Measurements from ENCODE around the gene UBAC2.

UBAC2 gene

DNA sequence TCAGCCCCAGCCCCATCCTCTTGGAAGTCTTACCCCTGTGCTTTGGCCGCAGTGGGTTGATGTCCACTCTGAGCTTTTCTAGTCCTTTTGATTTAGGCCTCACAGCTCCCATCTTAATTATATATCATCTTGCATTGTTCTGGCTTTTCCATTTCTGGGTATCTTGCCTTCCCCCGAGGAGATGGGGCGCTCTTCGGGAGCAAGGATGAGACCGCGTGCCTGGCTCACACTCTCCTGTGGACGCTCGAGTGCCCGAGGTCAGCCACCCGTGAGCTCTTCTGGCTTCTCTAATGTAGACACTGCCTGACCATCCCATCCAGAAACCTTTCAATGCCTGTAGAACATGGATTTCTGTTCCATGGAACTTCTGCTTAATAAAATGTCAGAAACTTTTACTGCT lies 160.0 kb downstream of the UBAC2 start:
- no peak for DNase-seq (ENCODE audit: low read depth, low spot score)
- ChIA-PET CTCF (interaction anchor here (0.8 to 2.8 kb wide), 4 partner anchors 29 to 93 kb away, joined by 3 to 9 read pairs (median 4); no protein-coding TSS in a partner anchor), POLR2A (no interaction called here)
- TF ChIP-seq, protein P1, sequence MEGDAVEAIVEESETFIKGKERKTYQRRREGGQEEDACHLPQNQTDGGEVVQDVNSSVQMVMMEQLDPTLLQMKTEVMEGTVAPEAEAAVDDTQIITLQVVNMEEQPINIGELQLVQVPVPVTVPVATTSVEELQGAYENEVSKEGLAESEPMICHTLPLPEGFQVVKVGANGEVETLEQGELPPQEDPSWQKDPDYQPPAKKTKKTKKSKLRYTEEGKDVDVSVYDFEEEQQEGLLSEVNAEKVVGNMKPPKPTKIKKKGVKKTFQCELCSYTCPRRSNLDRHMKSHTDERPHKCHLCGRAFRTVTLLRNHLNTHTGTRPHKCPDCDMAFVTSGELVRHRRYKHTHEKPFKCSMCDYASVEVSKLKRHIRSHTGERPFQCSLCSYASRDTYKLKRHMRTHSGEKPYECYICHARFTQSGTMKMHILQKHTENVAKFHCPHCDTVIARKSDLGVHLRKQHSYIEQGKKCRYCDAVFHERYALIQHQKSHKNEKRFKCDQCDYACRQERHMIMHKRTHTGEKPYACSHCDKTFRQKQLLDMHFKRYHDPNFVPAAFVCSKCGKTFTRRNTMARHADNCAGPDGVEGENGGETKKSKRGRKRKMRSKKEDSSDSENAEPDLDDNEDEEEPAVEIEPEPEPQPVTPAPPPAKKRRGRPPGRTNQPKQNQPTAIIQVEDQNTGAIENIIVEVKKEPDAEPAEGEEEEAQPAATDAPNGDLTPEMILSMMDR (IDR thresholded peaks at IDR 0.05; ENCODE audit: insufficient read depth, low read length, missing control alignments): no peak
- H3K4me3 ChIP-seq (ENCODE audit: low read depth, low read length): no peak overlapping the region

DNA sequence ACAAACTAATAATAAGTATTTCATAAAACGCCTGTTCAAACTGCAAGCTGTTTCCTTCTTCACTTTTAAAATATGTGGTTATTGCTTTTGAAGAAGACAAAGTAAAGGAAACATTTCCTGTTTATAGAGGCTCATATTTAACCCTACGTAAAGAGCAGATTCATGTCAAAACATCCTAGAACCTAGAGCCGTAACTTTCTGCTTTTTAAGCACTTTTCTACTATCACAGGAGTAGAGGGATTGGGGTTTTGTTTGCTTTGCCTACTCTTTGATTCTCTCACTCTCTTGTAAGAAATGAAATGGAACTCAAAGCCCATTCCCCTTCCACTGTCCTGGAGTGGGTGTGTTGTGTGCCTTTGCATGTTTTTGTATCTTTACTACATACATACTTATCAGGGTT lies 160.5 kb downstream of the UBAC2 start:
- ChIA-PET CTCF (interaction anchor here (1.3 to 2.8 kb wide), 3 partner anchors 30 to 93 kb away, joined by 3 to 9 read pairs (median 4); no protein-coding TSS in a partner anchor), POLR2A (no interaction called here)
- TF ChIP-seq, protein P1 (IDR thresholded peaks at IDR 0.05; ENCODE audit: insufficient read depth, low read length, missing control alignments): no peak
- H3K4me3 ChIP-seq (ENCODE audit: low read depth, low read length): no peak overlapping the region
- no peak for DNase-seq (ENCODE audit: low read depth, low spot score)

DNA sequence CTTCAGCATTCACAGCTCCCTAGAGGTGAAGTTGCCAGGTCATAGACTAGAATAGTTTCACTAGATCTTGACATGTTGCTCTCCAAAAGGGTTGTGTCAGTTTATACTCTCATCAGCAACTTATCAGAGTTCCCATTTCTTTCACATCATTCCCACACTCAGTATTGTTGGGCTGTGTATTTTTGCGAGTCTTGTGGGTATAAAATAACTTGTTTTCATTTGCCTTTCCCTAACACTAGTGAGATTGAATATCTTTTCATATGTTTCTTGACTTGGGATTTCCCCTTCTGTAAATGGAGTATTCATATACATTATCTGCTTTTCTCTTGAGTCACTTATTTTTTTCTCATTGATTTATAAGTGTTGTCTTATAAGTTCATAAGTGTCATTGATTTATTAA lies 161.7 kb downstream of the UBAC2 start:
- ChIA-PET POLR2A (no interaction called here), CTCF (interaction anchor here (2.8 kb wide), 1 partner anchor 74 kb away, joined by 9 read pairs; no protein-coding TSS in a partner anchor)
- TF ChIP-seq, protein P1 (IDR thresholded peaks at IDR 0.05; ENCODE audit: insufficient read depth, low read length, missing control alignments): no peak
- DNase-seq (ENCODE audit: low read depth, low spot score): no peak
- no peak overlapping the region for H3K4me3 ChIP-seq (ENCODE audit: low read depth, low read length)

DNA sequence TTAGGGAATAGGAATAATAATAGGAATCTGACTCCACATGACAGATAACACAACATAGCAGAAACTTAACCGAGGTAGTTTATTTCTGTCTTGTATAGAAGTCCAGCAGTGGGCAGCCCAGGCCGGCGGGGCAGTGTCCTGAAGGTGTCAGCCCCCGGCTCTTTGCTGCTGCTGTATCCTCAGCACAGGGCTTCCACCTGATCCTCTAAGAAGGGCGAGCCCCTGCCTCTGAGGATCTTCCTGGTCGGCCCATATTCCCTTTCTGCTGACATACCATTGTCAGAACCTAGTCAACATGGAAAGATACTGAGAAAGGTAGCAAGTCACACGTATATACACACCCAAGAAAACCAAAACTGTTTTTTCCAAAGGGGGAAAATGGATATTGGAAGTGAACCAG lies 162.7 kb downstream of the UBAC2 start:
- no peak for DNase-seq (ENCODE audit: low read depth, low spot score)
- ChIA-PET POLR2A (no interaction called here), CTCF (interaction anchor here (1.0 kb wide), 1 partner anchor 94 kb away, joined by 3 read pairs; no protein-coding TSS in a partner anchor)
- no peak overlapping the region for H3K4me3 ChIP-seq (ENCODE audit: low read depth, low read length)
- TF ChIP-seq, protein P1 (IDR thresholded peaks at IDR 0.05; ENCODE audit: insufficient read depth, low read length, missing control alignments): no peak

DNA sequence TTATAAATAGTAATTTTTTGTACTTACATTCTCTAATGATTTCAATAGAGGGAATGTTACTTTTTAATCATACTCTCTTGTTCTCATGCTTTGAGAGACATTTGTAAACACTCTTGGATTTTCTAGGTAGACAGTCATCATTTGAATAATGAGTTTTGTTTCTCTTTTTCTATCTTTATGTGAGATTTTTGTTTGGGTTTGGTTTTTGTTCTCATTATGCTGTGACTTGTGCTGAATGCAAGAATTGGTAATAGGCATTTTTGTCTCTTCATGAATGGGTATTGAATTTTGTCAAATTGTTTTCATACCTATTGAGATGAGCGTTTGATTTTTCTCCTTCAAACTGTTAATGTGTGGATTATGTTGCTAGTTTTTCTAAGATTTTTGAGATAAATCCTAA lies 163.3 kb downstream of the UBAC2 start:
- H3K4me3 ChIP-seq (ENCODE audit: low read depth, low read length): no peak overlapping the region
- CTCF ChIA-PET: no interaction called here
- POLR2A ChIA-PET: no interaction called here
- no peak for DNase-seq (ENCODE audit: low read depth, low spot score)
- TF ChIP-seq, protein P1 (IDR thresholded peaks at IDR 0.05; ENCODE audit: insufficient read depth, low read length, missing control alignments): no peak

DNA sequence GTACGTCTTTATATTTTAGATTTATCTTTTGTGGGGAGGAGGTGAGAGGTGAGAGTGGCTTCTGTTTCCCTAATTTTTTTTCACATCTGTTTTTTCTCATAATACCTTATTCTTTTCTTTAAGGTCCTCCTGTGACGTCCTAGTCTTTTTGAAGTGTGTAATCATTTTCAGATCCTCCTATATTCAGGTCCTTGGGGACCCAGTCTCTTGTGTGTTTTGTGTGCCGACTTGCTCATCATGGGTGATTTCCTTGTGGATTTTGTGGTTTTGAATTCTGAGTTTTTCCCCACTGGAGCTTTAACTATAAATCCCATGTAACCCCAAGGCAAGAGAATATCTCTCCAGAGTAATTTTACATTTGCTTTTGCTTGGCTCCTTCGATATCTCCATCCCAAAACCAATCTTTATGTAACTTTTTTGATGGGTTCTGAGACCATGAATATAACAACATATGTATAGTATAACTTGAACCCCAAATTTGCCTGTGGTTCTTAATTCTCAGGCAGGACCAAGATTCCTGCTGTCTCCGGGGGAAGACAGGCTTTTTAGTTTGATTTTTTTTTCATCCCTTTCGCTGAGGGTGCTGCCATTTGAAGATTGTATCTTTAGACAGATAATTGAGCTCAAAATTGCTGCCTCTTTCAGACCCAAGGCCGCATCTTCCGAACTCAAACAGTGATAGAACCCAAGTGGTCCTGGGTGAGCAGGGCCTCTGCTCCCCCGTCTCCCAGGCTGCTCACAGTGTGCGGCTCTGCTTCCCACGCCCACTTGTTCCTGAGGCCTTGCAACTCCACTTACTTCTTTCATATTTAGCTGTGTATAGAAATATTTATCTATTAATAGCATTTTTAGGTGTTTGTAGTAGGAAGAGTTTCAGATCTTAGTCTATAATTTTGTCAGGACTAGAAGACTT lies 165.7 kb downstream of the UBAC2 start:
- H3K4me3 ChIP-seq (ENCODE audit: low read depth, low read length): no peak overlapping the region
- TF ChIP-seq, protein P1 (IDR thresholded peaks at IDR 0.05; ENCODE audit: insufficient read depth, low read length, missing control alignments): no peak
- no peak for DNase-seq (ENCODE audit: low read depth, low spot score)
- ChIA-PET POLR2A (no interaction called here), CTCF (interaction anchor here (0.9 to 2.5 kb wide), 4 partner anchors 50 to 100 kb away, joined by 3 to 11 read pairs (median 4); no protein-coding TSS in a partner anchor)

All from AG04449 (cell line).